Heart left ventricle (tissue), 13 donors: ENCODE data around the gene CEP85L.

Experiments used
- POLR2A ChIP-seq, 2 donors: fragments of 450-650 bp; IDR thresholded peaks; one replicate each; pipeline ENCODE4 v1.6.1; 2017; ENCODE audit warnings: antibody characterized with exemption in 2 of 2, mild to moderate bottlenecking in 2 of 2, moderate library complexity in 2 of 2
- TF ChIP-seq, protein P1 (sequence below), 12 donors: fragments of 200-600 bp; sonication (generic) in 4 of 12; IDR thresholded peaks; one replicate each; pipeline versions ENCODE4 v1.5.0 to v1.8.0; 2018 to 2022; ENCODE audit warnings: antibody characterized with exemption in 12 of 12, mild to moderate bottlenecking in 5 of 12
- donor health status: ischemic (EF 13 %, LVEDD 7.1; RV severe dilation, severe dysfunction).
- donor health status: DM: no; HTN: yes; CAD: no.
- donor health status: DM: no; HTN: no; CAD: no.
- donor health status: ischemic (EF 25% LVEDD 6.9; RV normal size, moderate dysfunction).
- donor health status: ischemic (EF 25% LVEDD 5.7; RV mildly dilated, moderate dysfunction).
- donor health status: ischemic (EF 35%, LVEDD 5.7; RV mildly dilated, moderate dysfunction).
- donor health status: nonischemic (EF 11% LVEDD 7.7; RV severe dilation, severe dysfunction).
- donor health status: DM: yes; HTN: yes; CAD: no.
- donor health status: PGD.
- donor health status: ischemic (EF 29% LVEDD 5.4; RV normal size, mild dysfunction).
- donor health status: nonischemic (EF 23%, LVEDD 6.1; RV moderate dilation, normal function).

DNA sequence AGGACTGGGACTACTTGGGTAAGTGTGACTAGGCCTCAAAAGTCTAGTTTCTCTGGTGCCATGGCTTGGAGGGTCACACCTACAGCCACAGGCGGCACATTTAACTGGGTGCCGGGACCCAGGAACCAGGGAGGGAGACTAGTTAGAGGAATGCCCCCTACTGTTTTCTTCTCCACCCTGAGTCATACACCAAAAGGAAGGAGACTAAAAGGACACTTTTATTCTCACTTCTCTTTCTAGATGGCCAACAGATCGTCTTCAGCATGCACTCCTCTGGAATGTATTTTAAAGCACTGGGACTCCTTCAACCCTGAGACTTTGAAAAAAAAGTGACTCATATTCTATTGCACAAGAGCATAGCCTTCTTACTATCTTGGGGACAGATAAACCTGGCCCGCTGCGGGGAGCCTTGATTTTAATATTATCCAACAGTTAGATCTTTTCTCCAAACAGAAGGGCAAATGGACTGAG is 69.9 kb downstream of the CEP85L start:
- no peak for TF ChIP-seq POLR2A (IDR thresholded peaks at IDR 0.05)
- TF ChIP-seq, protein P1, sequence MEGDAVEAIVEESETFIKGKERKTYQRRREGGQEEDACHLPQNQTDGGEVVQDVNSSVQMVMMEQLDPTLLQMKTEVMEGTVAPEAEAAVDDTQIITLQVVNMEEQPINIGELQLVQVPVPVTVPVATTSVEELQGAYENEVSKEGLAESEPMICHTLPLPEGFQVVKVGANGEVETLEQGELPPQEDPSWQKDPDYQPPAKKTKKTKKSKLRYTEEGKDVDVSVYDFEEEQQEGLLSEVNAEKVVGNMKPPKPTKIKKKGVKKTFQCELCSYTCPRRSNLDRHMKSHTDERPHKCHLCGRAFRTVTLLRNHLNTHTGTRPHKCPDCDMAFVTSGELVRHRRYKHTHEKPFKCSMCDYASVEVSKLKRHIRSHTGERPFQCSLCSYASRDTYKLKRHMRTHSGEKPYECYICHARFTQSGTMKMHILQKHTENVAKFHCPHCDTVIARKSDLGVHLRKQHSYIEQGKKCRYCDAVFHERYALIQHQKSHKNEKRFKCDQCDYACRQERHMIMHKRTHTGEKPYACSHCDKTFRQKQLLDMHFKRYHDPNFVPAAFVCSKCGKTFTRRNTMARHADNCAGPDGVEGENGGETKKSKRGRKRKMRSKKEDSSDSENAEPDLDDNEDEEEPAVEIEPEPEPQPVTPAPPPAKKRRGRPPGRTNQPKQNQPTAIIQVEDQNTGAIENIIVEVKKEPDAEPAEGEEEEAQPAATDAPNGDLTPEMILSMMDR (IDR thresholded peaks at IDR 0.05) = no peak
